A673 (cell line): ENCODE measurements around the gene ZFAND2B. TPM values are rescaled to one million over a fixed set of nuclear protein-coding genes. Genes with fewer than 3 reads are reported as not detected.

Experiments
- BruUV-seq: library from RNA; stranded (reverse); fragments of 400-500 nt; replicated peaks from 2 replicates; lab custom pipeline; 2021; lab: Mats Ljungman, UMichigan
- CTCF ChIA-PET: fragments of 300-600 bp; sonication (Branson Sonifier 250); formaldehyde crosslinking; loops from one replicate; lab custom pipeline; 2022; ENCODE audit warnings: antibody characterized with exemption; lab: Charles Lee
- POLR2A ChIA-PET: fragments of 300-600 bp; sonication (Branson Sonifier 250); formaldehyde crosslinking; loops from one replicate; lab custom pipeline; 2022; ENCODE audit warnings: antibody characterized with exemption; ENCODE audit not compliant: low non-redundant PET; lab: Charles Lee
- DNase-seq: peaks from one replicate; pipeline ENCODE4 v3.0.0-alpha.2; 2015; ENCODE audit warnings: low spot score
- H3K27ac ChIP-seq: fragments of 200-600 bp; sonication (generic); 2 replicates; pipeline ENCODE4 v1.5.1; 2016; ENCODE audit warnings: mixed run types, low read depth, mild to moderate bottlenecking, mixed read lengths, antibody characterized with exemption, low read length; ENCODE audit not compliant: poor library complexity, severe bottlenecking
- H3K27me3 ChIP-seq: fragments of 200-600 bp; sonication (generic); replicated peaks from 2 replicates; pipeline ENCODE4 v1.6.1; 2017; ENCODE audit warnings: mixed run types, low read depth, mild to moderate bottlenecking, mixed read lengths, antibody characterized with exemption, low read length; ENCODE audit not compliant: insufficient read depth, poor library complexity
- H3K36me3 ChIP-seq: fragments of 200-600 bp; sonication (generic); 2 replicates; pipeline ENCODE4 v1.6.1; 2016; ENCODE audit warnings: mixed run types, mild to moderate bottlenecking, mixed read lengths, antibody characterized with exemption, low read length; ENCODE audit not compliant: insufficient read depth, poor library complexity, severe bottlenecking
- H3K4me1 ChIP-seq: fragments of 200-600 bp; sonication (generic); 2 replicates; pipeline ENCODE4 v1.6.1; 2017; ENCODE audit warnings: mixed run types, mild to moderate bottlenecking, mixed read lengths, antibody characterized with exemption, low read length; ENCODE audit not compliant: insufficient read depth, poor library complexity, severe bottlenecking
- H3K4me3 ChIP-seq: fragments of 200-600 bp; sonication (generic); 2 replicates; pipeline ENCODE4 v1.5.1; 2016; ENCODE audit warnings: low read depth, mixed run types, mild to moderate bottlenecking, mixed read lengths, low read length; ENCODE audit not compliant: poor library complexity, severe bottlenecking
- H3K9me3 ChIP-seq: fragments of 200-600 bp; sonication (generic); 2 replicates; pipeline ENCODE4 v1.6.1; 2016; ENCODE audit warnings: mixed run types, low read depth, mild to moderate bottlenecking, mixed read lengths, antibody characterized with exemption, low read length; ENCODE audit not compliant: poor library complexity, severe bottlenecking
- CTCF ChIP-seq: fragments of 300-800, 200-600 bp; sonication (generic); conservative IDR thresholded peaks from 2 replicates; pipeline ENCODE4 v1.5.1; 2017; ENCODE audit warnings: low read depth, mild to moderate bottlenecking, antibody characterized with exemption, low read length, moderate library complexity, mixed read lengths
- EZH2 ChIP-seq: fragments of 200-600 bp; sonication (generic); IDR thresholded peaks from 2 replicates; pipeline ENCODE4 v1.6.1; 2017; ENCODE audit warnings: borderline replicate concordance, low read depth, mild to moderate bottlenecking, mixed read lengths, antibody characterized with exemption, low read length; ENCODE audit not compliant: poor library complexity, severe bottlenecking
- intact Hi-C: fragments of 100-400 bp; cut with micrococcal nuclease; formaldehyde crosslinking; loops from one replicate; pipeline ENCODE4 v1.10.0; 2022; ENCODE audit not compliant: unreplicated experiment
- total RNA-seq: library from RNA; stranded (reverse); gene quantifications from 2 replicates; pipeline ENCODE4 v1.2.3, GENCODE V29; 2021

The ZFAND2B gene
- total RNA-seq, 1 experiment from 2014 or later: 20.0 TPM

DNA sequence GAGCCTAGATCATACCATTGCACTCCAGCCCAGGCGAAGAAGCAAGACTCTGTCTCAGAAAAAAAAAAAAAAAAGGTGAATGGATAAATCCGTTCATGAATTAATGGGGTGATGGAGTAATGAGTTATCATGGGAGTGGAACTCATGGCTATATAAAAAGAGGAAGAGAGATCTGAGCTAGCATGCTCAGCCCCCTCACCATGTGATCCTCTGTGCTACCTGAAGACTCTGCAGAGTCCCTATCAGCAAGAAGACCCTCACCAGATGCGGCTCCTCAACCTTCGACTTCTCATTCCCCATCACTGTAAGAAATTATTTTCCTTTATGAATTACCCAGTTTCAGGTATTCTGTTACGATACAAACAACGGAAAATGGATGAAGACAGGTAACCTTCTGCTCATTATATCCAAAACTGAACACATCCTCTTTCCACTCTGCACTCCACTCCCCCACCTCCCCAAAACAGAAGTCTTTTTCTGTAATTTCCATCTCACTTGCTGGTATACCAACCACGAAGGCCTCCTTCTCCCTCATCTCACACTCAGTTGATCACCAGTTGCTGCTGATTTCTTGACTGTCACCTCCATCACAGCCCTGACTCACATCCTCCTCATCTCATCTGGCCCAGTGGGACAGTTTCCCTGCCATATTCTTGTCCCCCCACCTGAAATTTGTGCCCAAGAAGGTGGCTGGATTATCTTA lies 19.7 kb upstream of the ZFAND2B start:
- POLR2A ChIA-PET: no interaction called here
- H3K4me3 ChIP-seq: no peak overlapping the region
- H3K36me3 ChIP-seq: peaks cover 17% of the 10 kb centered on the region
- no peak for TF ChIP-seq CTCF
- TF ChIP-seq EZH2: no peak
- DNase-seq: no peak
- no peaks in the 10 kb centered on the region for H3K27me3 ChIP-seq
- CTCF ChIA-PET: interaction anchor here (0.6 kb wide), 1 partner anchor 287 kb away, joined by 6 read pairs; no protein-coding TSS in a partner anchor
- H3K27ac ChIP-seq: no peak overlapping the region
- H3K9me3 ChIP-seq: no peaks in the 10 kb centered on the region
- intact Hi-C loops: no loop called here
- no TSS peak for BruUV-seq
- no peaks in the 10 kb centered on the region for H3K4me1 ChIP-seq

DNA sequence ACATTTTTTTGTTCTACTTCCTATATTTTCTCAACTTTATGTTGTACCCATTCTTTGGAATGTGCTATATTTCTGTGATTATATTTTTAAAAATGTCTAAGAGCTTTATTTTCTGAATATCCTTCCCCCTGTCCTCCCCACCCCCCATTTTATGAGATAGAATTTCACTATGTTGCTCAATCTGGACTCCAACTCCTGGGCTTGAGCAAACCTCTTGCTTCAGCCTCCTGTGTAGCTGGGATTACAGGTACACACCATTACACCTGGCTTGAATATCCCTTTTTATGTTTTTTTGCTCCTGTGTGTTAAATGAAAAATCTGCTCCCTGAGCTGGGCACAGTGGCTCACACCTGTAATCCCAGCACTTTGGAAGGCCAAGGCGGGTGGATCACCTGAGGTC lies 9.2 kb upstream of the ZFAND2B start:
- no peak overlapping the region for H3K4me3 ChIP-seq
- CTCF ChIA-PET: no interaction called here

DNA sequence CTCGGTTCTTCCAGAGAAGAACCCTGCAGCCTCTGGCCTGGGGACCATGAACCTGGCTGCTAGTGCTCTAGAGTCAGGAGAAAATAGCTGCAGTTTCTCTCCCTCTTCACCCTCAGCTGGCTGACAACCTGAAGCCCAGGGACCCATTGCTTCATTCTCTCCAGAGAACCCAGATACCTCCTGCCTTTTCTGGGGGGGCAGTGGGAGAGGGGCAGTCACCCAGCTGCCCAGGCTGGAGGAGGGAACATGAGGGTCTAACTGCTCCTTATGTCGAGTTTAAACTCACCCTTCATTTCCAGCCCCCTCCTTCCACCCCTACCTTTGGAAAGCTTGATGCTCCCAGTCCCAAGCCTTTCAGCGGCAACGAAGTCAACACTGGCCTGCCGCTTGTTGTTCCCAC lies 7.6 kb upstream of the ZFAND2B start:
- Histone ChIP-seq H3K27me3 (no peaks in the 10 kb centered on the region), H3K9me3 (no peaks in the 10 kb centered on the region), H3K36me3 (no peaks in the 10 kb centered on the region), H3K4me3 (no peak overlapping the region), H3K4me1 (no peaks in the 10 kb centered on the region), H3K27ac (no peak overlapping the region)
- ChIA-PET CTCF (no interaction called here), POLR2A (no interaction called here)
- no peak for DNase-seq
- BruUV-seq: no TSS peak
- TF ChIP-seq CTCF (no peak), EZH2 (no peak)
- intact Hi-C loops: no loop called here

More for the DNA sequence above, 9.2 kb upstream of the ZFAND2B start:
- BruUV-seq: no TSS peak
- Histone ChIP-seq H3K27me3 (no peaks in the 10 kb centered on the region), H3K4me1 (no peaks in the 10 kb centered on the region), H3K9me3 (no peaks in the 10 kb centered on the region), H3K27ac (no peak overlapping the region), H3K36me3 (no peaks in the 10 kb centered on the region)
- no peak for DNase-seq
- intact Hi-C loops: no loop called here
- POLR2A ChIA-PET: no interaction called here
- TF ChIP-seq CTCF (no peak), EZH2 (no peak)
